B cell (primary cell): ENCODE measurements around the gene RERE. TPM values are rescaled to one million over a fixed set of nuclear protein-coding genes. Genes with fewer than 3 reads are reported as not detected.
A peak's percentile ranks its signal among the peaks of the same experiment; 100 is the strongest.

ENCODE experiments used
- ATAC-seq: fragments of 200-7000 bp; cut with Tn5 transposase; one replicate; pipeline ENCODE4 v1.10.0; 2021; ENCODE audit warnings: low read depth, mild to moderate bottlenecking, moderate number of reproducible peaks, moderate library complexity
- CTCF ChIA-PET: fragments of 350-600 bp; sonication (Branson Sonifier 250); formaldehyde crosslinking; loops from one replicate; lab custom pipeline; 2021; ENCODE audit warnings: antibody characterized with exemption, inconsistent platforms; lab: Charles Lee
- POLR2A ChIA-PET: fragments of 350-600 bp; sonication (Branson Sonifier 250); formaldehyde crosslinking; loops from one replicate; lab custom pipeline; 2021; ENCODE audit warnings: antibody characterized with exemption; lab: Charles Lee
- DNase-seq: peaks from one replicate; pipeline ENCODE4 v3.0.0; 2013
- H2AFZ ChIP-seq: 2 replicates; pipeline ENCODE4 v1.6.1; 2012; ENCODE audit warnings: mild to moderate bottlenecking, low read depth, low read length; ENCODE audit not compliant: insufficient read depth, poor library complexity, severe bottlenecking
- H3K27ac ChIP-seq, 2 donors: 1 replicate in 1 of 2; 2 replicates in 1 of 2; pipeline ENCODE4 v1.5.1; 2012 to 2013; ENCODE audit warnings: low read length in 2 of 2, mild to moderate bottlenecking in 2 of 2, moderate library complexity in 1 of 2
- H3K27me3 ChIP-seq, 4 experiments: fragments of 200-600 bp in 1 of 4; sonication (generic) in 1 of 4; replicated peaks in 1 of 4; 1 replicate in 2 of 4; 2 replicates in 2 of 4; pipeline versions ENCODE4 v1.6.1 to v1.7.0; 2013 to 2016; ENCODE audit warnings: low read length in 3 of 4, mild to moderate bottlenecking in 2 of 4, mixed read lengths in 1 of 4, moderate library complexity in 1 of 4; ENCODE audit not compliant: insufficient read depth in 4 of 4, control insufficient read depth in 3 of 4; ENCODE audit errors: control extremely low read depth in 1 of 4
- H3K36me3 ChIP-seq, 2 experiments: replicated peaks in 1 of 2; 1 replicate in 1 of 2; 2 replicates in 1 of 2; pipeline versions ENCODE4 v1.6.1 to v1.7.1; 2013; ENCODE audit warnings: low read length in 1 of 2; ENCODE audit not compliant: insufficient read depth in 2 of 2, control insufficient read depth in 1 of 2; ENCODE audit errors: control extremely low read depth in 1 of 2, extremely low read depth in 1 of 2
- H3K4me1 ChIP-seq, 2 donors: fragments of 200-600 bp in 1 of 2; sonication (generic) in 1 of 2; 1 replicate in 1 of 2; 2 replicates in 1 of 2; pipeline versions ENCODE4 v1.5.1 to v1.6.1; 2013 to 2017; ENCODE audit warnings: low read length in 2 of 2; ENCODE audit not compliant: control insufficient read depth in 2 of 2, insufficient read depth in 2 of 2
- H3K4me2 ChIP-seq: replicated peaks from 2 replicates; pipeline ENCODE3; 2012; ENCODE audit warnings: mild to moderate bottlenecking, low read depth, low read length; ENCODE audit not compliant: poor library complexity, severe bottlenecking
- H3K4me3 ChIP-seq, 5 experiments: fragments of 200-600 bp in 1 of 5; sonication (generic) in 1 of 5; 1 replicate in 3 of 5; 2 replicates in 2 of 5; pipeline versions ENCODE4 v1.5.1 to v1.7.0; 2011 to 2016; ENCODE audit warnings: low read length in 4 of 5, mild to moderate bottlenecking in 4 of 5, low read depth in 2 of 5, control low read depth in 1 of 5, moderate library complexity in 1 of 5; ENCODE audit not compliant: insufficient read depth in 1 of 5; ENCODE audit errors: control extremely low read depth in 1 of 5, extremely low read depth in 1 of 5
- H3K79me2 ChIP-seq: fragments of 200-600 bp; sonication (generic); one replicate; pipeline ENCODE4 v1.6.0; 2016; ENCODE audit warnings: low read length; ENCODE audit not compliant: control insufficient read depth, insufficient read depth
- H3K9ac ChIP-seq: fragments of 200-600 bp; sonication (generic); 2 replicates; pipeline ENCODE4 v1.6.1; 2017; ENCODE audit warnings: mild to moderate bottlenecking, low read length, moderate library complexity
- H3K9me3 ChIP-seq, 3 donors: one replicate each; pipeline versions ENCODE4 v1.6.1 to v1.7.1; 2013; ENCODE audit warnings: low read length in 2 of 3; ENCODE audit not compliant: control insufficient read depth in 2 of 3, insufficient read depth in 1 of 3; ENCODE audit errors: control extremely low read depth in 1 of 3
- H4K20me1 ChIP-seq: 2 replicates; pipeline ENCODE4 v1.6.0; 2012; ENCODE audit warnings: mild to moderate bottlenecking, low read length; ENCODE audit not compliant: insufficient read depth, control insufficient read depth, poor library complexity, severe bottlenecking
- H3K27ac Mint-ChIP-seq: one replicate; pipeline ENCODE4 v1.8.0; 2021; ENCODE audit warnings: mixed read lengths
- H3K27me3 Mint-ChIP-seq: one replicate; pipeline ENCODE4 v1.8.0; 2021; ENCODE audit warnings: mixed read lengths
- H3K4me1 Mint-ChIP-seq: one replicate; pipeline ENCODE4 v1.8.0; 2021; ENCODE audit warnings: mixed read lengths
- H3K4me3 Mint-ChIP-seq: one replicate; pipeline ENCODE4 v1.8.0; 2021; ENCODE audit warnings: mixed read lengths
- H3K9me3 Mint-ChIP-seq: one replicate; pipeline ENCODE4 v1.8.0; 2022; ENCODE audit warnings: mixed read lengths; ENCODE audit not compliant: insufficient read depth
- EZH2 ChIP-seq: IDR thresholded peaks from 2 replicates; pipeline ENCODE4 v1.6.1; 2012; ENCODE audit warnings: borderline replicate concordance, low read depth, mild to moderate bottlenecking, moderate library complexity, low read length; ENCODE audit not compliant: insufficient read depth, poor library complexity, severe bottlenecking
- WGBS: methylation state at CpG from one replicate; pipeline ENCODE4 v1.1.5; 2013; ENCODE audit warnings: missing lambda C conversion rate; ENCODE audit not compliant: insufficient coverage; 5-methylcytosine and 5-hydroxymethylcytosine counted together
- intact Hi-C: fragments of 100-400 bp; cut with micrococcal nuclease; formaldehyde crosslinking; loops from one replicate; pipeline ENCODE4 v1.10.0; 2022
- polyA plus RNA-seq: library from polyadenylated mRNA; depleted of rRNA; stranded (reverse); fragments of >200 nt; gene quantifications from 2 replicates; pipeline ENCODE4 v1.2.3, GENCODE V29; 2012
- total RNA-seq, 2 donors: library from RNA; stranded (reverse); fragments of 120-200 nt in 1 of 2; gene quantifications; 1 replicate in 1 of 2; 2 replicates in 1 of 2; pipeline versions ENCODE4 v1.2.3 to v1.2.4, GENCODE V29; 2013 to 2022
- TF ChIP-seq, protein P1 (sequence below): fragments of 200-600 bp; IDR thresholded peaks from one replicate; pipeline ENCODE4 v1.8.0; 2022; ENCODE audit warnings: antibody characterized with exemption, mild to moderate bottlenecking

Gene RERE
- total and polyA plus RNA-seq, 2 donors (not counting 1 experiment from before 2014, with no cell fraction given), result 27.3 to 132 TPM

DNA sequence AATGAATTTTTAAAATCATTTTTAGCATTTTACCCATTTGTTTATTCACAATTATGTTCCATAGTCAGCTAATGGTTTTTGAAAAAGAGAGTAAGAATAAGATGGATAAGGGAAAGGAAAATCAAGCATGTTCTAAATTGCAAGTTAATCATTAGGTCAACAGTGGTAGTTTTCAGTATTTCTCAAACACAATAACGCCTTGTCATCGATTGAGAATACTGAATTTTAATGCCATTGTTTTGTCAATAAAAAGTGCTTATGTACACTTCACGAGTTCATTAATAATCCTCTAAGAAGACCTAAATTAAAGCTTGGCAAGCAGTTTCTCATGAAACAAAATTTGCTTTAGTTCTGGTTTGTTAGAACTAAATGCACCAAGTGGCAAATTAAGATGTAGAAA is 100.3 kb downstream of the RERE start:
- H3K9me3 Mint-ChIP-seq, result no peaks in the 10 kb centered on the region

DNA sequence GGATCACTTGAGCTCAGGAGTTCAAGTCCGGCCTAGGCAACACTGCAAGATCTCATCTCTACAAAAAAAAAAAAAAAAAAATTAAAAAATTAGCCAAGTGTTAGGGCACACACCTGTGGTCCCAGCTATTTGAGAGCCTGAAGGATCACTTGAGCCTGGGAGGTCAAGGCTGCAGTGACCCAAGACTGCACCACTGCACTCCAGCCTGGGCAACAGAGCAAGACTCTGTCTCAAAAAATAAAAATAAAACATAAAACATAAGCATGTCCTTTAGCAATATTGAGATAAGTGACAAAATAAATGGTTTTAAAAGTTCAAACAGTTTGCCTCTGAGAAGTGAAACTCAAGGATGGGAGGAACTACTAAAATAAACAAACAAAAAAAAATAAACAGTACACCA is 101.2 kb downstream of the RERE start:
- no peaks in the 10 kb centered on the region for H3K9me3 Mint-ChIP-seq
- Histone ChIP-seq H3K9ac (no peak overlapping the region), H3K9me3 (no peaks in the 10 kb centered on the region), H2AFZ (no peak overlapping the region), H4K20me1 (no peaks in the 10 kb centered on the region), H3K79me2 (peaks cover 60% of the 10 kb centered on the region), H3K4me2 (peak overlapping the region; percentile 8), H3K4me3 (no peak overlapping the region), H3K4me1 (peaks cover 32 to 40% of the 10 kb centered on the region in 2 donors), H3K36me3 (no peaks in the 10 kb centered on the region), H3K27me3 (no peaks in the 10 kb centered on the region), H3K27ac (no peak overlapping the region)
- no peak overlapping the region for H3K27ac Mint-ChIP-seq
- H3K4me3 Mint-ChIP-seq, result no peak overlapping the region
- no peak for ATAC-seq
- intact Hi-C loops, result no loop called here
- POLR2A ChIA-PET, result no interaction called here
- WGBS, result no CpG with 5 or more reads among the region's 1 CpG
- DNase-seq, result no peak
- CTCF ChIA-PET, result interaction anchor here (0.6 to 4.3 kb wide), 7 partner anchors 11 to 307 kb away, joined by 3 to 37 read pairs (median 3); no protein-coding TSS in a partner anchor
- no peak for TF ChIP-seq EZH2
- TF ChIP-seq, protein P1, sequence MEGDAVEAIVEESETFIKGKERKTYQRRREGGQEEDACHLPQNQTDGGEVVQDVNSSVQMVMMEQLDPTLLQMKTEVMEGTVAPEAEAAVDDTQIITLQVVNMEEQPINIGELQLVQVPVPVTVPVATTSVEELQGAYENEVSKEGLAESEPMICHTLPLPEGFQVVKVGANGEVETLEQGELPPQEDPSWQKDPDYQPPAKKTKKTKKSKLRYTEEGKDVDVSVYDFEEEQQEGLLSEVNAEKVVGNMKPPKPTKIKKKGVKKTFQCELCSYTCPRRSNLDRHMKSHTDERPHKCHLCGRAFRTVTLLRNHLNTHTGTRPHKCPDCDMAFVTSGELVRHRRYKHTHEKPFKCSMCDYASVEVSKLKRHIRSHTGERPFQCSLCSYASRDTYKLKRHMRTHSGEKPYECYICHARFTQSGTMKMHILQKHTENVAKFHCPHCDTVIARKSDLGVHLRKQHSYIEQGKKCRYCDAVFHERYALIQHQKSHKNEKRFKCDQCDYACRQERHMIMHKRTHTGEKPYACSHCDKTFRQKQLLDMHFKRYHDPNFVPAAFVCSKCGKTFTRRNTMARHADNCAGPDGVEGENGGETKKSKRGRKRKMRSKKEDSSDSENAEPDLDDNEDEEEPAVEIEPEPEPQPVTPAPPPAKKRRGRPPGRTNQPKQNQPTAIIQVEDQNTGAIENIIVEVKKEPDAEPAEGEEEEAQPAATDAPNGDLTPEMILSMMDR, result no peak
- H3K27me3 Mint-ChIP-seq, result no peaks in the 10 kb centered on the region
- H3K4me1 Mint-ChIP-seq, result peaks cover 51% of the 10 kb centered on the region

More for the DNA sequence above, 100.3 kb downstream of the RERE start:
- H3K36me3 ChIP-seq, result no peaks in the 10 kb centered on the region
- no peak overlapping the region for H3K4me3 ChIP-seq
- no peak for TF ChIP-seq EZH2
- TF ChIP-seq, protein P1, result no peak
- no peak overlapping the region for H3K27ac ChIP-seq
- Mint-ChIP-seq H3K4me1 (peaks cover 52% of the 10 kb centered on the region), H3K27ac (no peak overlapping the region), H3K4me3 (no peak overlapping the region), H3K27me3 (no peaks in the 10 kb centered on the region)
- intact Hi-C loops, result no loop called here
- H3K4me2 ChIP-seq, result no peak overlapping the region
- WGBS, result no CpG with 5 or more reads among the region's 3 CpGs
- H3K9ac ChIP-seq, result no peak overlapping the region
- H2AFZ ChIP-seq, result no peak overlapping the region
- no peak for DNase-seq
- H3K27me3 ChIP-seq, result no peaks in the 10 kb centered on the region
- no peak for ATAC-seq
- peaks cover 33 to 39% of the 10 kb centered on the region in 2 donors for H3K4me1 ChIP-seq
- peaks cover 70% of the 10 kb centered on the region for H3K79me2 ChIP-seq
- no peaks in the 10 kb centered on the region for H3K9me3 ChIP-seq
- H4K20me1 ChIP-seq, result no peaks in the 10 kb centered on the region
- POLR2A ChIA-PET, result no interaction called here
- CTCF ChIA-PET, result interaction anchor here (0.6 to 4.3 kb wide), 9 partner anchors 10 to 308 kb away, joined by 3 to 37 read pairs (median 4); no protein-coding TSS in a partner anchor
